SU-DHL-6 (cell line): Measurements from ENCODE around the gene SH3RF2.

Experiments
- H2AFZ ChIP-seq: fragments of 200-600 bp; sonication (generic); 2 replicates; pipeline ENCODE4 v1.6.1; 2014; ENCODE audit warnings: low read depth, mild to moderate bottlenecking, moderate library complexity, mixed read lengths, antibody characterized with exemption, low read length; ENCODE audit not compliant: severe bottlenecking
- H3F3A ChIP-seq: fragments of 200-600 bp; shearing (Covaris generic); 2 replicates; pipeline ENCODE4 v1.6.0; 2016; ENCODE audit warnings: antibody characterized with exemption, mild to moderate bottlenecking; ENCODE audit not compliant: insufficient read depth
- H3K27ac ChIP-seq: fragments of 200-600 bp; sonication (generic); 2 replicates; pipeline ENCODE4 v1.5.1; 2016; ENCODE audit warnings: low read depth, mild to moderate bottlenecking, low read length, moderate library complexity, mixed read lengths
- H3K27me3 ChIP-seq: fragments of 200-600 bp; sonication (generic), shearing (Covaris generic); 2 replicates; pipeline ENCODE4 v1.6.0; 2014; ENCODE audit warnings: mild to moderate bottlenecking, low read length
- H3K36me3 ChIP-seq: fragments of 200-600 bp; sonication (generic); 2 replicates; pipeline ENCODE4 v1.6.1; 2014; ENCODE audit warnings: mild to moderate bottlenecking, low read length, mixed read lengths
- H3K4me2 ChIP-seq: fragments of 300-600, 200-600 bp; shearing (Covaris generic), sonication (generic); 2 replicates; pipeline ENCODE4 v1.6.0; 2014; ENCODE audit warnings: low read length, low read depth, mild to moderate bottlenecking; ENCODE audit not compliant: poor library complexity, severe bottlenecking
- H3K4me3 ChIP-seq: fragments of 200-600 bp; sonication (generic); 2 replicates; pipeline ENCODE4 v1.5.1; 2014; ENCODE audit warnings: antibody characterized with exemption, low read length, mild to moderate bottlenecking, mixed read lengths; ENCODE audit not compliant: insufficient read depth, poor library complexity, severe bottlenecking
- H3K79me2 ChIP-seq: fragments of 200-600 bp; sonication (generic); 2 replicates; pipeline ENCODE4 v1.6.1; 2014; ENCODE audit warnings: mild to moderate bottlenecking, low read length, moderate library complexity; ENCODE audit not compliant: insufficient read depth
- H3K9ac ChIP-seq: fragments of 200-600 bp; sonication (generic); 2 replicates; pipeline ENCODE4 v1.7.0; 2014; ENCODE audit warnings: mild to moderate bottlenecking, low read length
- H3K9me2 ChIP-seq: fragments of 200-600 bp; sonication (generic); replicated peaks from 2 replicates; pipeline ENCODE4 v1.6.1; 2014; ENCODE audit warnings: low read length; ENCODE audit not compliant: insufficient read depth
- H3K9me3 ChIP-seq: fragments of 200-600 bp; sonication (generic); 2 replicates; pipeline ENCODE4 v1.6.1; 2014; ENCODE audit warnings: low read length, mixed read lengths; ENCODE audit not compliant: insufficient read depth
- H4K20me1 ChIP-seq: fragments of 200-600 bp; sonication (generic); 2 replicates; pipeline ENCODE4 v1.6.1; 2014; ENCODE audit warnings: low read depth, mild to moderate bottlenecking, antibody characterized with exemption, low read length, moderate library complexity, mixed read lengths
- EZH2phosphoT487 ChIP-seq: fragments of 200-600 bp; sonication (generic), shearing (Covaris generic); conservative IDR thresholded peaks from 2 replicates; pipeline ENCODE4 v1.6.1; 2018; ENCODE audit warnings: mild to moderate bottlenecking, antibody characterized with exemption, low read length, moderate library complexity, mixed read lengths
- TF ChIP-seq, protein P1 (sequence below): fragments of 200-600 bp; sonication (generic); IDR thresholded peaks from one replicate; pipeline ENCODE4 v1.5.1; 2017; ENCODE audit warnings: antibody characterized with exemption, mild to moderate bottlenecking, low read length, moderate library complexity; ENCODE audit not compliant: insufficient read depth, poor library complexity, severe bottlenecking

SH3RF2 gene

DNA sequence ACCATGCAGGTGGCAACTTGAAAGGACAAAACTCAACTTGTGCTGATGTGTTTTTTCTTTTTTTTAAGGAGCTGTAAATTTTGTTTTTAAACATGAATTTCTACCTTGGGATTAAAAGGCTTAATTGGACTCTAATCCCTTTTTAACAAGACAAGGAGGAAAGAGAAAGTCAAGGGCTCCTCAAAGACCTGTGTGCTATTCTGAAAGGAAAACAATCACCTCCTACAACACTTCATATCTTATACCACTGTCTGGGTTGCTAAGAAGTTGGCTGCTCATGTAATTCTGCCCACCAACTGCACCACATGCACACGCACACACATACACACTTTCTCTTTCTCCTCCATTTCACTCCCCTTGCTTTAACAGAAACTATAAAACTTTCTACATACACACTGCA is 78.6 kb downstream of the SH3RF2 start:
- no peak overlapping the region for H3K9ac ChIP-seq
- H3K36me3 ChIP-seq = no peaks in the 10 kb centered on the region
- TF ChIP-seq EZH2phosphoT487 = no peak
- TF ChIP-seq, protein P1, sequence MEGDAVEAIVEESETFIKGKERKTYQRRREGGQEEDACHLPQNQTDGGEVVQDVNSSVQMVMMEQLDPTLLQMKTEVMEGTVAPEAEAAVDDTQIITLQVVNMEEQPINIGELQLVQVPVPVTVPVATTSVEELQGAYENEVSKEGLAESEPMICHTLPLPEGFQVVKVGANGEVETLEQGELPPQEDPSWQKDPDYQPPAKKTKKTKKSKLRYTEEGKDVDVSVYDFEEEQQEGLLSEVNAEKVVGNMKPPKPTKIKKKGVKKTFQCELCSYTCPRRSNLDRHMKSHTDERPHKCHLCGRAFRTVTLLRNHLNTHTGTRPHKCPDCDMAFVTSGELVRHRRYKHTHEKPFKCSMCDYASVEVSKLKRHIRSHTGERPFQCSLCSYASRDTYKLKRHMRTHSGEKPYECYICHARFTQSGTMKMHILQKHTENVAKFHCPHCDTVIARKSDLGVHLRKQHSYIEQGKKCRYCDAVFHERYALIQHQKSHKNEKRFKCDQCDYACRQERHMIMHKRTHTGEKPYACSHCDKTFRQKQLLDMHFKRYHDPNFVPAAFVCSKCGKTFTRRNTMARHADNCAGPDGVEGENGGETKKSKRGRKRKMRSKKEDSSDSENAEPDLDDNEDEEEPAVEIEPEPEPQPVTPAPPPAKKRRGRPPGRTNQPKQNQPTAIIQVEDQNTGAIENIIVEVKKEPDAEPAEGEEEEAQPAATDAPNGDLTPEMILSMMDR = no peak
- H3K79me2 ChIP-seq = no peaks in the 10 kb centered on the region
- no peaks in the 10 kb centered on the region; the same call in 1 of the 2 replicates for H3K27me3 ChIP-seq
- no peak overlapping the region for H3K4me2 ChIP-seq
- no peak overlapping the region for H2AFZ ChIP-seq
- no peaks in the 10 kb centered on the region for H4K20me1 ChIP-seq
- H3K4me3 ChIP-seq = no peak overlapping the region
- H3K9me2 ChIP-seq = no peaks in the 10 kb centered on the region
- H3F3A ChIP-seq = no peaks in the 10 kb centered on the region
- H3K9me3 ChIP-seq = no peaks in the 10 kb centered on the region
- H3K27ac ChIP-seq = no peak overlapping the region

DNA sequence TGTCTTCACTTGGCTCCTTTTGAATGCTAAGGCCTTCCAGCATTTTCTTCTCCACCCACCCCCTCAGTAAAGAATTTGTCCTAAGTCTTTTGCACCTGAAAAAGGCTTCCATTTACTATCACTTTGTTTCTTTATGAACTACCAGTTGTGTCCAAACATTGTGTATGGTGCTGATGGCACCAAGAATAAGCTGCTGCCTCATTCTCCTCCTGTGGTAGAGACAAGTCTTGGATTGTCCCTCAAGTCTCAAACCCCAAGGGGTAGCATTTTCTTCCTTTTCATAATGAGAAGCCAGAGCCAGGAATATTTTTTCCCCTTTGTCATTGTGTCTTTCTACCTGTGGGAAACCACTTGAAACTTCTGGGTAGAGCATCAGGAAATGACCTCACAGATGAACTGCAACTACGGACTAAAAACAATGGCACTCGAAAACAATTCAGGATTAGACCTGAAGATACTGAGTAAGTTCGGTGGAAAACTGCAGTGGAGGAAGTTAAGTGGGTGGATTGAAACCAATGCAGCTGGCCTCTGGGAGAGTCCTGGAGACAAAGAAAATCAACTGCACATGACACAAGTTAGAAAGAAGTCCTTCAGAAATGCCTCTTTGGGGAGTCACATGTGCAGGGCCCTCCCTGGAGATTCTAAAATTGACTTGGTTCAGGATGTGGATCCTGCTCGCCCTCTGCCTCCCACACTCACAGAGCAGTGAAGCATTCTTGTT is 80.5 kb downstream of the SH3RF2 start:
- H3K4me2 ChIP-seq = no peak overlapping the region
- no peaks in the 10 kb centered on the region for H4K20me1 ChIP-seq
- H3K4me3 ChIP-seq = no peak overlapping the region
- H2AFZ ChIP-seq = no peak overlapping the region
- H3K9ac ChIP-seq = no peak overlapping the region
- H3K36me3 ChIP-seq = no peaks in the 10 kb centered on the region
- TF ChIP-seq, protein P1 = no peak
- H3K27ac ChIP-seq = no peak overlapping the region
- H3K79me2 ChIP-seq = no peaks in the 10 kb centered on the region
- H3F3A ChIP-seq = no peaks in the 10 kb centered on the region
- no peaks in the 10 kb centered on the region for H3K9me3 ChIP-seq
- no peaks in the 10 kb centered on the region; the same call in 1 of the 2 replicates for H3K27me3 ChIP-seq
- no peaks in the 10 kb centered on the region for H3K9me2 ChIP-seq

DNA sequence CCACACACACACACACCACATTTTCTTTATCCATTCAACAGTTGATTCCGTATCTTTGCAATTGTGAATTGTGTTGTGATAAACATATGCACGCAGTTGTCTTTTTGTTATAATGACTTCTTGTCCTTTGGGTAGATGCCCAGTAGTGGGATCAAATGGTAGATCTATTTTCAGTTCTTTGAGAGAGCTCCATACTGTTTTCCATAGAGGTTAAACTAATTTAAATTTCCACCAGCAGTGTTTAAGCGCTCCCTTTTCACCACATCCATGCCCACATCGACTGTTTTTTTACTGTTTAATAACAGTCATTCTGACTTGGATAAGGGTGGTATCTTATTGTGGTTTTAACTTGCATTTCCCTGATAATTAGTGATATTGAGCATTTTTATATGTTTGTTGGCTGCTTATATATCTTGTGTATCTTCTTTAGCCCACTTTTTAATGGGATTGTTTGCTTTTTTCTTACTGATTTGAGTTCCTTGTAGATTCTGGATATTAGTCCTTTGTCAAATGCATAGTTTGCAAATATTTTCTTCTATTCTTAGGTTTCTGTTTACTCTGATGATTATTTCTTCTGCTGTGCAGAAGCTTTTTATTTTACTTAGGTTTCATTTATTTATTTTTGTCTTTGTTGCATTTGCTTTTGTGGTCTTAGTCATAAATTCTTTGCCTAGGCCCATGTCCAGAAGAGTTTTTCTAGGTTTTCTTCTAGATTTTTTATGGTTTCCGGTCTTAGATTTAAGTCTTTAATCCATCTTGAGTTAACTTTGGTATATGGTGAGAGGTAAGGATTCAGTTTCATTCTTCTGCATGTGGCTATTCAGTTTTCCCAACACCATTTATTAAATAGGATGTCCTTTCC is 82.4 kb downstream of the SH3RF2 start:
- Histone ChIP-seq H3K4me2 (no peak overlapping the region), H3K27me3 (no peaks in the 10 kb centered on the region; the same call in 1 of the 2 replicates), H3K79me2 (no peaks in the 10 kb centered on the region), H3K36me3 (no peaks in the 10 kb centered on the region), H3K9me2 (no peaks in the 10 kb centered on the region), H4K20me1 (no peaks in the 10 kb centered on the region), H3F3A (no peaks in the 10 kb centered on the region), H3K27ac (no peak overlapping the region), H3K4me3 (no peak overlapping the region), H3K9me3 (no peaks in the 10 kb centered on the region), H3K9ac (no peak overlapping the region), H2AFZ (no peak overlapping the region)
- TF ChIP-seq, protein P1 = no peak
- no peak for TF ChIP-seq EZH2phosphoT487
